ENCODE data around the gene RHBDD2.

DNA sequence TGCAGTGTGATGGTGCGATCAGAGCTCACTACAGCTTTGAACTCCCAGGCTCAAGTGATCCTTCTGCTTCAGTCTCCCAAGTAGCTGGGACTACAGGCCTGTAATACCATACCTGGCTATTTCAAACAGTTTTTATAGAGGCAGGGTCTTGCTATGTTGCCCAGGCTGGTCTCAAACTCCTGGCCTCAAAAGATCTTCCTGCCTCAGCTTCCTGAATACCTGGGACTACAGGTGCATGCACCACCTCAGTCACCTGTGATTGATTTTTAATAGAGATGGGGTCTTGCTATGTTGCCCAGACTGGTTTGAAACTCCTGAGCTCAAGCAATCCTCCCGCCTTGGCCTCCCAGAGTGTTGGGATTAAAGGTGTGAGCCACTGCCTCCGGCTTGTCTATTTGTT is 38.8 kb upstream of the RHBDD2 start:
- TF ChIP-seq, protein P1, sequence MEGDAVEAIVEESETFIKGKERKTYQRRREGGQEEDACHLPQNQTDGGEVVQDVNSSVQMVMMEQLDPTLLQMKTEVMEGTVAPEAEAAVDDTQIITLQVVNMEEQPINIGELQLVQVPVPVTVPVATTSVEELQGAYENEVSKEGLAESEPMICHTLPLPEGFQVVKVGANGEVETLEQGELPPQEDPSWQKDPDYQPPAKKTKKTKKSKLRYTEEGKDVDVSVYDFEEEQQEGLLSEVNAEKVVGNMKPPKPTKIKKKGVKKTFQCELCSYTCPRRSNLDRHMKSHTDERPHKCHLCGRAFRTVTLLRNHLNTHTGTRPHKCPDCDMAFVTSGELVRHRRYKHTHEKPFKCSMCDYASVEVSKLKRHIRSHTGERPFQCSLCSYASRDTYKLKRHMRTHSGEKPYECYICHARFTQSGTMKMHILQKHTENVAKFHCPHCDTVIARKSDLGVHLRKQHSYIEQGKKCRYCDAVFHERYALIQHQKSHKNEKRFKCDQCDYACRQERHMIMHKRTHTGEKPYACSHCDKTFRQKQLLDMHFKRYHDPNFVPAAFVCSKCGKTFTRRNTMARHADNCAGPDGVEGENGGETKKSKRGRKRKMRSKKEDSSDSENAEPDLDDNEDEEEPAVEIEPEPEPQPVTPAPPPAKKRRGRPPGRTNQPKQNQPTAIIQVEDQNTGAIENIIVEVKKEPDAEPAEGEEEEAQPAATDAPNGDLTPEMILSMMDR (conservative IDR thresholded peaks at IDR 0.05) = no peak
- no peak for TF ChIP-seq ZFX (IDR thresholded peaks at IDR 0.05)

Measured in C4-2B (cell line).